ENCODE results near the gene SSBP3. TPM values are rescaled to one million over a fixed set of nuclear protein-coding genes. Genes with fewer than 3 reads are reported as not detected.
"Not testable (repeated sequence)": the region's sequence is repeated elsewhere in the genome, so short reads cannot be mapped to it uniquely, and the experiment has no call there.

The SSBP3 gene
- total RNA-seq, 1 experiment from 2014 or later, result 109 TPM

DNA sequence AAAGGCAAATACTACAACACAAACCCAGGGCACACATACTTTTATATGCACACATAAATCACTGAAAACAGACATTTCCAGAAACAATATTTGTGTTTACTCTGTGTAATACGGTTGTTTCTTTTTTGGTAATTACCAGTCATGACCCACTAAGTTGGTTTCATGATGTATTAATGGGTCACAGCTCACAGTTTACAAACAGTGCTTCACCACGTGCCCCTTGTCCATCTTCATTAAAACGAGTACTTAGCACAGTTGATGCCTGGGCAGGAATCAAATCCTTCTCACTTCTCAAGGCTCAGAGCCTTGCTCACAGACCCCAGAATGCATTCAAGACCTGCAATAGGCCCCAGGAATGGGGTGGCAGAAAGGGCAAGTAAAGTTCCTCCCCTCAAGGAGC, 13.8 kb downstream of the SSBP3 start:
- Histone ChIP-seq H3K36me3 (replicated peaks; ENCODE audit: control insufficient read depth, insufficient read depth, low read length) (peaks cover 17% of the 10 kb centered on the region), H3K27me3 (ENCODE audit: control insufficient read depth, insufficient read depth, low read length) (no peaks in the 10 kb centered on the region), H3K4me3 (ENCODE audit: insufficient read depth, low read depth, low read length) (no peak overlapping the region)
- no peak for DNase-seq

DNA sequence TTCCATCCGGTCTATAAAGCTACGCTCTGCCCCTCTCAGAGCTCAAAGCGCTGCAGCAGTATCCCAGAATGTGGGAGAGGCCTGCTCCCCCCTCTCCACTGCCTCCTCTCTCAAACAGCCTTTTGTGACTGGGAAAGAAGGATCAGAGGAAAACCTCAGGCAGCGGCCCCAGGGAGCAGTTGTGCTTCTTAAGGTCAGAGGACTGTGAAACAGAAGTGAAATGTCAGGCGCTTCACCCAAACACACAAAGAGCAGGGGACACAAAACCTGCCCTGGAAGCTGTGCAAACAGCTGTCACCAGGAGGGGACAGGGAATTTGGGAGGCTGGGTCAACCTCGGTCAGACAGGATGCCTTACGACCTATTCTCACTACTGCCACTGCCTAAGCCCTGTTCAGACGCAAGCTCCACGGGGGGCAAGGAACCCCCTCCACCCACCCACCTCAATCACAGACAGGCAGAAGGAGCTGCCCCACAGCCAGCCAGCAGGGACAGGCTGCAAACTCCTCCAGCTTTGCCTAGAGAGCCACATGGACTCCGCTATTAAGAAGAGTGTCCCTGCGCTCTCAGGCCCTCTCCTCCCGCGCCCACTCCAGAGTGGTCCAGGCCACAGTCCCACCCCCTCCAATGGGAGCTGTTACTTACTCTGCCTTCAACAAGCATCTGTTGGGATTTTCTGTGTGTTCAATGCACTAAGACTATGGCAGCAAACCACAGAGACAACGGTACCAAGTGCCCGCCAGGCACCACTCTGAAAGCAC, 14.6 kb downstream of the SSBP3 start:
- H3K4me3 ChIP-seq (ENCODE audit: insufficient read depth, low read depth, low read length), result no peak overlapping the region
- no peaks in the 10 kb centered on the region for H3K27me3 ChIP-seq (ENCODE audit: control insufficient read depth, insufficient read depth, low read length)
- H3K36me3 ChIP-seq (replicated peaks; ENCODE audit: control insufficient read depth, insufficient read depth, low read length), result peaks cover 16% of the 10 kb centered on the region
- DNase-seq, result peak; percentile 60

DNA sequence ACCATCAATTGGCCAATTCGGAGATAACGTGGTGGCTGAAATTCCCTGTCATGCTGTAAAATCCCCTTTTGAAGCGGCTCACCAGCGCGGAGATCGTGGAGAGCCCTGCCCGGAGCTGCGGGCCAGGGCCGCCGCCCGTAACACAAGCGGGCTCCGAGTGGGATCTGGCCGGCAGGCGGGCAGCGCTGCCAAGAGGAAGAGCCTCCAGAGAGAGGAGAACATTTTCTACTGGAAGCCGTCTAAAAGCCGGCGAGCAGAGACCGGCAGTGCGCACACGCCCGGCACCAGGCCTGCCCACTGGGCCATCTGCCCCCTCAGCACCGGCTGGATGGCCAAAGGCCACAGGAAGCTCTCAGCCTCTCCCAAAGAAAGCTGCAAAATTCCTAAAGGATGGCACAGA, 15.5 kb downstream of the SSBP3 start:
- Histone ChIP-seq H3K27me3 (ENCODE audit: control insufficient read depth, insufficient read depth, low read length) (no peaks in the 10 kb centered on the region), H3K4me3 (ENCODE audit: insufficient read depth, low read depth, low read length) (no peak overlapping the region), H3K36me3 (replicated peaks; ENCODE audit: control insufficient read depth, insufficient read depth, low read length) (peaks cover 16% of the 10 kb centered on the region)
- no peak for DNase-seq

DNA sequence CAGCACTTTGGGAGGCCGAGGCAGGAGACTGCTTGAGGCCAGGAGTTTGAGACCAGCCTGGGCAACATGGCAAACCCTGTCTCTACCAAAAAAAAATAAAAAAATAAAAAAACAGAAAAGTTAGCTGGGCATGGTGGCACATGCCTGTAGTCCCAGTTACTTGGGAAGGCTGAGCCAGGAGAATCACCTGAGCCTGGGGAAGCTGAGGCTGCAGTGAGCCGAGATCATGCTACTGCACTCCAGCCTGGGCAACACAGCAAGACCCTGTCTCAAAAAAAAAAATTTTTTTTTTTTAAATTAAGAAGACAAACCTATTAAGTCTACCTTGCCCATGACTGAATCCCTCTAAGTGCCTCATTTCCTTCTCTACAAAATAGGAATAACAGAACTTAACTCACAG, 16.6 kb downstream of the SSBP3 start:
- not testable (repeated sequence) for DNase-seq; H3K27me3 ChIP-seq (ENCODE audit: control insufficient read depth, insufficient read depth, low read length); H3K4me3 ChIP-seq (ENCODE audit: insufficient read depth, low read depth, low read length)
- H3K36me3 ChIP-seq (replicated peaks; ENCODE audit: control insufficient read depth, insufficient read depth, low read length), result peaks cover 12% of the 10 kb centered on the region

DNA sequence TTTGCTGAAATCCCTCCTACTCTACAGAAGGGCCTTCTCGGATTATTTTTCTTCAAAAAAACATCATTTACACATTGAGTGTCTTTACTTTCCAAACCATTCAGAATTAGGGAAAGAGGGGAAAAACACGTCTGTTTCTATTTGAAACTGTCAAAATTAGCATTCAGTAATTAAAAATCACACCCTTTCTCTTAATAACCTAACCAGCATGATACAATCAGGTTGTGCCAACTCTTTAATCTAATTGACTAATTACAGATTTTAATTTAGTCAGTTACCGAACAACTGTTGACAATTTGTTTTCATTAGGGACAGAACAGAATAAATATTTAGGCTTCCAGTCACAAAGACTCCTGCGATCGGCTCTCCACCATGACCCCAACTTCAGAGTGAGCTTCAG, 18.8 kb downstream of the SSBP3 start:
- H3K36me3 ChIP-seq (replicated peaks; ENCODE audit: control insufficient read depth, insufficient read depth, low read length), result peaks cover 7% of the 10 kb centered on the region
- H3K4me3 ChIP-seq (ENCODE audit: insufficient read depth, low read depth, low read length), result no peak overlapping the region
- no peaks in the 10 kb centered on the region for H3K27me3 ChIP-seq (ENCODE audit: control insufficient read depth, insufficient read depth, low read length)
- DNase-seq, result no peak

DNA sequence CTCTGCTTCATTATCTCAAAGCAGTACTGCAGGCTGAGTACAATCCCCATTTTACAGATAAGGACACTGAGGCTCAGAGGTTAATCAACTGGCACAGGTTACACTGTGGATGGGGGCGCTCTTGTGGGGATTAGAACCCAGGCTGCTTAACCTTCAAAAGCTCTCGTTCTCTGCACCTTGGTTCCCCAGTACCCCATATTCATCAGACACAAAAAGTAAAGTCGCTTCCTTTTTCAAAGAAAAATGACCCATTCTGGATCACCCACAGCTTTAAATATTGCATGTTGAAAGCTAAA, 20.5 kb downstream of the SSBP3 start:
- H3K4me3 ChIP-seq (ENCODE audit: insufficient read depth, low read depth, low read length), result no peak overlapping the region
- H3K36me3 ChIP-seq (replicated peaks; ENCODE audit: control insufficient read depth, insufficient read depth, low read length), result peaks cover 1% of the 10 kb centered on the region
- DNase-seq, result no peak
- no peaks in the 10 kb centered on the region for H3K27me3 ChIP-seq (ENCODE audit: control insufficient read depth, insufficient read depth, low read length)

DNA sequence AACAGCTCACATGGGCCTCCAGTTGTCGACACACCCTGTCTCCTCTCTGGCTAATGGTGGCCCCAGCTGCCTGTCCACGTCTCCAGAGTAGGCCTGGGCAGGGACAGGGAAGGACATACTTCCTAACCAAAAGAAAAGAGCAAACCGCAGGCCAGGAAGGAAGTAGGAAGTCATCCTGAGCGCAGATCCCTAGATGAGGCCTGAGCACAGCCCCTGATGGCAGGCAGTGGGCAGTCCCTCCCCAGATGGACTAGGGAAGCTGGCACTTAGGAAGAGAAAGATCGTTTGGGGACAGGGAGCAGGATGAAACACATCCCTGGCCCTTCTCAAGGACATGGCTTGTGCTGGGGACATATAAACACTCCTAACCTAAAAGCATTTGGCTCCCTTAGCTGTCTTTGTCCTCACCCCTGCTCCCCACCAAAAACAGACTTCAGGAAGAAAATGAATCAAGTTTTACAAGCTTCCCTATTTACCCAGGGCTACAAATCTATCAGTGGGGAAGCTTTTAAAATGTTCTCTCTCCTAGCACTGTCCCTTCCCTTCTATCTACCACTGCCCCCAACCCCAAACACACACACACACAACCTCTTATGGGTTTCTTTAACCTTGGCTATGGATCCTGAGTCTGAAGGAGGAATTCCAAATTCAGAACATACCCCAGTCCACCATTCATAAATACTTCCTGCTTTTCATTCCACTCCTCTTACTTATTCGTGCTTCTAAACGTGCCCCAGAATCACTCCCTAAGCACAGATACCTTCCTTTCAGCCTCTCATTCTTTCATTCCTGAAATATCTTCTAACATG, 21.1 kb downstream of the SSBP3 start:
- Histone ChIP-seq H3K4me3 (ENCODE audit: insufficient read depth, low read depth, low read length) (no peak overlapping the region), H3K36me3 (replicated peaks; ENCODE audit: control insufficient read depth, insufficient read depth, low read length) (peaks cover 1% of the 10 kb centered on the region)

DNA sequence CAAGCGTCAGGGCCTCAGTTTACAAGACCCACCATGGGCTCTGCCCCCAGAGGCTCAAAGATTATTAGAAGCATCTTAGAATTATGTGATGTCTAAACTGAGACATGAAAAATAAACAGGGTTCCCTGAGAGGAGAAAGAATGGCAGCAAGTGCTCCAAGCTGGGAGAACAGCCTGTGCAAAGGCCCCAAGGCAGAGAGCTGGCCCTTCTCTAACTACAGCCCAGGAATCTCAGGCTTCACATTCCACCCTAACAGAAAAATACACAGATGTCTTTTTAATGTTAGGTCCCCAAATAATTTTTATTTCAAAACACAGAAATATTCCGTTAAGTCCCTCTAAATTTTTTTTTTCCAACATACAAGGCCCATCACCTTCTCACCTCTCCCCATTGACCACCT, 21.7 kb downstream of the SSBP3 start:
- DNase-seq, result no peak
- no peak overlapping the region for H3K4me3 ChIP-seq (ENCODE audit: insufficient read depth, low read depth, low read length)
- H3K27me3 ChIP-seq (ENCODE audit: control insufficient read depth, insufficient read depth, low read length), result no peaks in the 10 kb centered on the region
- peaks cover 1% of the 10 kb centered on the region for H3K36me3 ChIP-seq (replicated peaks; ENCODE audit: control insufficient read depth, insufficient read depth, low read length)

More for the DNA sequence above, 21.1 kb downstream of the SSBP3 start:
- H3K27me3 ChIP-seq (ENCODE audit: control insufficient read depth, insufficient read depth, low read length), result no peaks in the 10 kb centered on the region
- no peak for DNase-seq

DNA sequence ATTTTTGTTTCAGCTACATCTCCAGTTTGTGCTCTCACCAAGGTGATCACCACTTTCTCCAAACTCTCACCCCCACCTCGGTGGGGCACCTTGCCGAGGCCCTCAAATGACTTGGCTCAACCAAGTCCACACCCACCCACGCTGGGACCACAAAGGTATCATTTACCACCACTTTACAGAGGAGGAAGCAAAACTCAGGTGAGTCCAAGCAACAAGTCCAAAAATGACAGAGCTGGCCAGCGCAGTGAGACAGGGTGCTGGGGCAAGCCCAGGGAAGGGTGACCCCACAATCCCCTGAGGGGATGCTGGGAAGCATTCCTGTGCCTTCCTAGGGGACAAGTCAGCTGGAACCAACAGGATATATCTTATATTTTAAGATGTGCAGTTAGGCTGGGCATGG, 24.7 kb downstream of the SSBP3 start:
- Histone ChIP-seq H3K4me3 (ENCODE audit: insufficient read depth, low read depth, low read length) (no peak overlapping the region), H3K27me3 (ENCODE audit: control insufficient read depth, insufficient read depth, low read length) (no peaks in the 10 kb centered on the region), H3K36me3 (replicated peaks; ENCODE audit: control insufficient read depth, insufficient read depth, low read length) (peaks cover 1% of the 10 kb centered on the region)
- DNase-seq, result no peak

DNA sequence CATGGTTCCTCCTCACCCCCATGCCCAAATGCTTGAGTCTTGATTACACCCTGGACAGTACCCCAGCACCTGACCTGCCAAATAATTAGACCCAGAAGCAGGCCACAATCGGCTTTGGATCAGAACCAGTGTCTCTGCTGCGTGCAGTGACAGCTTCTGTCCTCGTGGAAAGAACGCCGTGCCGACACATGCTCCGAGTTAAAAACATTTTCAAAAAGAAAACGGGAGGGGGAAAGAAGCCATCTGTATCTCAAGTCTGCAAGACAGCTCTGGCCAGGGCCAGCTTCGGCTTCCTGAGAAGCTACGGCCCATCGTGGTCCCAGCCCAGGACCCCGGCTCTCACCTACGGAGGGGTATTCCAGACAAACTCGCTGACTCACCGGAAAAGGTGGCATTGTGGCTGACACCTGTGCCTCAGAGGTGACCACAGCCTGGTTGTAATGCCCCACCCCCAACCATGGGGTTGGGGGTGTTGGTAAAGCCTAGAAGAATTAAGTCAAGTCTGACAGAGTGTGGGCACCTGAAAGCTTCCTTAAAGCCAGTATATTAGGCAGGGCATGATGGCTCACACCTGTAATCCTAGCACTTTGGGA, 25.8 kb downstream of the SSBP3 start:
- Histone ChIP-seq H3K27me3 (ENCODE audit: control insufficient read depth, insufficient read depth, low read length) (no peaks in the 10 kb centered on the region), H3K36me3 (replicated peaks; ENCODE audit: control insufficient read depth, insufficient read depth, low read length) (no peaks in the 10 kb centered on the region; the same call in none of the 2 replicates), H3K4me3 (ENCODE audit: insufficient read depth, low read depth, low read length) (no peak overlapping the region)
- DNase-seq, result no peak

DNA sequence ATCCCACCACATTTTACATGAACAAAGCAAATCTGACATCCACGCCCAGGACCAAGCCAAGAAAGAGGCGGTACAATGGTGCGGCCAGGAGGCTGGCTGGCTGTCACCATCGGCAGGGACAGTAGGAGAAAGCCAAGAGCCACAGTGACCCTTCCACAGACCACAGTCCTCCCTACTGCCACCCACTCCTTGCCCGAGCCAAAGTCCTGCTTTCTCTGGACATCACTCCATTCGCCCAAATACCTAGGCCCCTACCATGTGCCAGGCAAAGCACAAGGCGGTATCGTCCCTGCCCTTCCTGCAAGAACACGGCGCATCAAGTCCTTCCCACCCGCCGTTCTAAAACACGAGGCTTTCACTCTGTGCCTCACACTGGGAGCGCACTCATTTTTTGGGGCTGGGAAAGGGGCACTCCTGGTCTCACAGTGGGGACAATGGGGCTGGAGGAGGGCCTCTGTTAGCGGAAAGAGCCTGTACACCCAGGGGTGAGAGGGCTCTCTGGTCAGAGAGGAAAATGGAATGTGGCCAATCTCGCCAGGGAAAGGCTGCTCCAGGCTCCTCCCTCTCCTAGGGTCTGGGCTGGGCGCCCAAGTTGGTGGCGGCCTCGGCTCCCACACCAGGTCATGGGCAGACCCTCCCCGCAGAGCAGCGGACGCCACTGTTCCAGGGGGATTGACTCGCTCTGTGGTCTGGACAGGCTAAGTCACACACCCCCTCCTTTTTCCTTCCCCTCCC, 26.5 kb downstream of the SSBP3 start:
- DNase-seq, result peak; percentile 70
- Histone ChIP-seq H3K4me3 (ENCODE audit: insufficient read depth, low read depth, low read length) (no peak overlapping the region), H3K27me3 (ENCODE audit: control insufficient read depth, insufficient read depth, low read length) (no peaks in the 10 kb centered on the region), H3K36me3 (replicated peaks; ENCODE audit: control insufficient read depth, insufficient read depth, low read length) (no peaks in the 10 kb centered on the region; the same call in none of the 2 replicates)

DNA sequence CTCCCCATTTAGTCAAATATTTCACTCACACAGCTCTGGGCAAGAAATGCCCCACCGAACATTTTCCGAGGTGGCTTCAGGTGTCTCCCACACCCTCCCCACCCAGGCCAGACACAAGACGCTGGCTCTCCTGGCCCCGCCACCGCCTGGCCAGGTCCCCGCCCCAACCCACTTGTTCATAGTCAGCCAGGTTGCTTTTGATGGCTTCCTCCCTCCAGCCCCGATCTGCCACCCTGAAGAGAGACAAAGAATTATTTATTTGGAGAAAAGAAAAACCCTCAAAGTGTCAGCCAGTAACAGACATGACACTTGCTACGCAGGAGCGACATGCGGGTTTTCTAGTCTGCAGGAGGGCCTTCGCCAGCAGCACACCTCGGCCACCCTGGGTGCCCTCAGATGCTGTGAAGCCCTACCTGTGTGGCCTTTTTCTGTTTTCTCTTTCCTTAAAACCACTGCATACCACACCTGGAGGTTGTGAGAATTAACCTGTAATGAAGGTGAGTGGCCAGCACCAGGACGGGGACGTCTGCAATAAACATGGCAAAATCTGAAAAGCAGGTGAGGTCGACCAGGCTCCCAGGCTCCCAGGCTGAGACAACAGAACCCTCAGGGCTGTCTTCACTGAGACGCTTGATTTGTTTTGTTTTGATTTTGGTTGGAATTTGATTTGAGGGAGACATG, 27.2 kb downstream of the SSBP3 start:
- H3K4me3 ChIP-seq (ENCODE audit: insufficient read depth, low read depth, low read length), result no peak overlapping the region
- DNase-seq, result peak; percentile 64
- H3K27me3 ChIP-seq (ENCODE audit: control insufficient read depth, insufficient read depth, low read length), result no peaks in the 10 kb centered on the region
- H3K36me3 ChIP-seq (replicated peaks; ENCODE audit: control insufficient read depth, insufficient read depth, low read length), result no peaks in the 10 kb centered on the region; the same call in 1 of the 2 replicates

DNA sequence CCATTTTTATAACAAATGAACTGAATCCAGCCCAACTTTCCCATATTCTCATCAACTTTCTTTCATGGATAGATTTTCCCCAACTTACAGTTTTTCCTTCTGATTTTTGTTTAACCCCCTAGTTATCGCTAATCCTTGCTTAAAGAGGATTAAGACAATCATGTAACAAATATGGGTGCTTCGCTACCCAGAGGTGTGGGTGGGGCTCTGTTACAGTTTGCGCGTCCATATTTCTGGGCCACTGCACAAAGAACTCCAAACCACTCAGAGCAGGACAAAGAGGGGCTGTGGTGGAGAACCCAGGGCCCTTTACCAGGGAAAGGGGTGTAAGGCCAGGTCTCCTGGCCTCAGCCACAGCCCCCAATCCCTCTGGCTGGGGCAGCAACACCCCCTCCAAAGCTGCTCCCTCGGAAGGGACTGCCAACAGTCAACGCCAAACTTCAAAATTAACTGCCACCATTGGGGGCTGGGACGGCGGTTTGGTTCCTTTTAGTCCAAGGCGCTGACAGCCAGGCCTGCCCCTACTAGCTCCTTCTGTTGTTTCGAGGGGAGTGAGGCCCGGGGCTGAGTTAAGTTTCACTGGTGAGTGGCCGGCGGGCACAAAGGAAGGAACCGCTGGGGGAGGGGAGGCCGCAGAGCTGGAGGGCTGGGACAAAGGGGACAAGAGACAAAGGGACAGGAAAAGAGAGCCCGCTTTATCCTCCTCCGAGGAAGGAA, 27.9 kb downstream of the SSBP3 start:
- DNase-seq, result peak; percentile 83
- no peaks in the 10 kb centered on the region; the same call in 1 of the 2 replicates for H3K36me3 ChIP-seq (replicated peaks; ENCODE audit: control insufficient read depth, insufficient read depth, low read length)
- H3K27me3 ChIP-seq (ENCODE audit: control insufficient read depth, insufficient read depth, low read length), result no peaks in the 10 kb centered on the region
- no peak overlapping the region for H3K4me3 ChIP-seq (ENCODE audit: insufficient read depth, low read depth, low read length)
